ENCODE results near the gene FCER2. TPM values are rescaled to one million over a fixed set of nuclear protein-coding genes. Genes with fewer than 3 reads are reported as not detected.

FCER2 gene
- total and polyA plus RNA-seq, 2 donors from 2014 or later: 1.0 TPM; not detected in 1

DNA sequence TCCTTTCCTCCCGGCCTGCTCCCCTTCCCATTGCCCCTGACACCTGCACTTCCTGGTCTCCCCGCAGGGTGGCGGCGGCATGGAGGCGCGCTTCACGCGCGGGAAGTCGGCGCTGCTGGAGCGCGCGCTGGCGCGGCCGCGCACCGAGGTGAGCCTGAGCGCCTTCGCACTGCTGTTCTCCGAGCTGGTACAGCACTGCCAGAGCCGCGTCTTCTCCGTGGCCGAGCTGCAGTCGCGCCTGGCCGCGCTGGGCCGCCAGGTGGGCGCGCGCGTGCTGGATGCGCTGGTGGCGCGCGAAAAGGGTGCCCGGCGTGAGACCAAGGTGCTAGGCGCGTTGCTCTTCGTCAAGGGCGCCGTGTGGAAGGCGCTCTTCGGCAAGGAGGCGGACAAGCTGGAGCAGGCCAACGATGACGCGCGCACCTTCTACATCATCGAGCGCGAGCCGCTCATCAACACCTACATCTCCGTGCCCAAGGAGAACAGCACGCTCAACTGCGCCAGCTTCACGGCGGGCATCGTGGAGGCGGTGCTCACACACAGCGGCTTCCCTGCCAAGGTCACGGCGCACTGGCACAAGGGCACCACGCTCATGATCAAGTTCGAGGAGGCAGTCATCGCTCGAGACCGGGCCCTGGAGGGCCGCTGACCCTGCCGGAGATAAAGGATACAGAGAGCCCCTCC lies 19.6 kb downstream of the FCER2 start:
- no peak for FAIRE-seq

DNA sequence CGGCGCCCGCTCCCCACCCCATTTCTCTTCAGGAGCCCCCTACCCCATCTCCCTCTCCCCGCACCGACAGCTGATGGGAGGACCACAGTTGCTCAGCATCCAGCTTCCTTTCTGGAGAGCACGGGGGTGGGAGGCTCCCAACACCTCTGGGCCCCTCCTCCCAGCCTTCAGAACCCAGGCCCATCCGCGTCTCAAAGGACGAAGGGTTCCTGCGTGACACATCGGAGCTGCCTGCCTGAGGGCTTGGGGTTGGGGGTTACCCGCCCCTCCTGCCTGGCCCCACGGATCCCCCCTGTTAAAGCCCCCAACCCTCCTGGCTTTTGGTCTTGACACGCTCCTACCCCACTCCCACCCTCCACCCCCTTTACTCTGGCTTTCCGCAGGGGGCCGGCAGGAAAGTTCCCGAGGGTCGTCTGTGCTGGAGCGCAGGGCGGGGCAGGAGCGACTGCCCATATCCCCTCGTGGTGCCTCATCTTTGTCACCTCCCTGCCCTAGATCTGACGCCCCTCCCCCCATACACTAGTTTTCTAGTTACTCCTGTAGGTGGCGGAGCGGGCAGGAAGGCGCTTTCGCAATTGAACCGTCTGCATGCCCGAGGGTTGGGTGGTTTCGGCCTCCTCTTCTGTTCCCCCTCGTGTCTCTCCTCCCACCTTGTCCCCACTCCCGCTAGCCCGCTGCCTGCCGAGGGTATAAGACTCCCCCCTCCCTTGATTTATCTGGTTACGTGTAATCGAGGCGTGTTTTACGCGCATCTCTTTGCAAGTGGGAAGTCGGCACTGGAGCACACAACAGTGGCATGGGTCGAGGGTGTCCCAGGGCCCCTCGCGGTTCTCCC lies 20.4 kb downstream of the FCER2 start:
- Histone ChIP-seq H3K4me3 (ENCODE audit: low read length in 3 of 3) (peak overlapping the region; percentile 62 to 87 (median 78)), H3K36me3 (ENCODE audit: control insufficient read depth in 2 of 3, insufficient read depth in 3 of 3, low read length in 3 of 3) (no peaks in the 10 kb centered on the region), H3K9me3 (ENCODE audit: control insufficient read depth in 2 of 3, insufficient read depth in 1 of 3, low read length in 3 of 3) (no peaks in the 10 kb centered on the region), H3K9ac (ENCODE audit: low read length in 3 of 3) (peak overlapping the region; percentile 36 to 92 (median 92)), H3K4me1 (ENCODE audit: control insufficient read depth in 2 of 3, insufficient read depth in 2 of 3, low read depth in 1 of 3, low read length in 3 of 3) (peaks cover 0 to 8% (median 0%) of the 10 kb centered on the region in 3 donors), H3K27me3 (ENCODE audit: control insufficient read depth, insufficient read depth, low read length) (no peaks in the 10 kb centered on the region), H3K27ac (ENCODE audit: low read depth in 2 of 2, low read length in 2 of 2) (no peak overlapping the region)
- TF ChIP-seq, protein P1, sequence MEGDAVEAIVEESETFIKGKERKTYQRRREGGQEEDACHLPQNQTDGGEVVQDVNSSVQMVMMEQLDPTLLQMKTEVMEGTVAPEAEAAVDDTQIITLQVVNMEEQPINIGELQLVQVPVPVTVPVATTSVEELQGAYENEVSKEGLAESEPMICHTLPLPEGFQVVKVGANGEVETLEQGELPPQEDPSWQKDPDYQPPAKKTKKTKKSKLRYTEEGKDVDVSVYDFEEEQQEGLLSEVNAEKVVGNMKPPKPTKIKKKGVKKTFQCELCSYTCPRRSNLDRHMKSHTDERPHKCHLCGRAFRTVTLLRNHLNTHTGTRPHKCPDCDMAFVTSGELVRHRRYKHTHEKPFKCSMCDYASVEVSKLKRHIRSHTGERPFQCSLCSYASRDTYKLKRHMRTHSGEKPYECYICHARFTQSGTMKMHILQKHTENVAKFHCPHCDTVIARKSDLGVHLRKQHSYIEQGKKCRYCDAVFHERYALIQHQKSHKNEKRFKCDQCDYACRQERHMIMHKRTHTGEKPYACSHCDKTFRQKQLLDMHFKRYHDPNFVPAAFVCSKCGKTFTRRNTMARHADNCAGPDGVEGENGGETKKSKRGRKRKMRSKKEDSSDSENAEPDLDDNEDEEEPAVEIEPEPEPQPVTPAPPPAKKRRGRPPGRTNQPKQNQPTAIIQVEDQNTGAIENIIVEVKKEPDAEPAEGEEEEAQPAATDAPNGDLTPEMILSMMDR (IDR thresholded peaks at IDR 0.05; ENCODE audit: borderline replicate concordance, extremely low read depth, insufficient read depth): peak; percentile 52
- FAIRE-seq (no peak), DNase-seq (peak; percentile 85 to 93 (median 91))
- intact Hi-C loops (cut with DNase I): no loop called here

More for the DNA sequence above, 19.6 kb downstream of the FCER2 start:
- DNase-seq: peak in 4 of 5 donors; percentile 64 to 81 (median 74)
- Histone ChIP-seq H3K27ac (ENCODE audit: low read depth in 2 of 2, low read length in 2 of 2) (no peak overlapping the region), H3K27me3 (ENCODE audit: control insufficient read depth, insufficient read depth, low read length) (no peaks in the 10 kb centered on the region), H3K9me3 (ENCODE audit: control insufficient read depth in 2 of 3, insufficient read depth in 1 of 3, low read length in 3 of 3) (no peaks in the 10 kb centered on the region), H3K9ac (ENCODE audit: low read length in 3 of 3) (no peak overlapping the region), H3K4me3 (ENCODE audit: low read length in 3 of 3) (peak overlapping the region in 2 of 3 donors; percentile 55 to 87), H3K36me3 (ENCODE audit: control insufficient read depth in 2 of 3, insufficient read depth in 3 of 3, low read length in 3 of 3) (no peaks in the 10 kb centered on the region), H3K4me1 (ENCODE audit: control insufficient read depth in 2 of 3, insufficient read depth in 2 of 3, low read depth in 1 of 3, low read length in 3 of 3) (peaks cover 0 to 8% (median 0%) of the 10 kb centered on the region in 3 donors)
- intact Hi-C loops (cut with DNase I): no loop called here
- TF ChIP-seq, protein P1 (IDR thresholded peaks at IDR 0.05; ENCODE audit: borderline replicate concordance, extremely low read depth, insufficient read depth): no peak

DNA sequence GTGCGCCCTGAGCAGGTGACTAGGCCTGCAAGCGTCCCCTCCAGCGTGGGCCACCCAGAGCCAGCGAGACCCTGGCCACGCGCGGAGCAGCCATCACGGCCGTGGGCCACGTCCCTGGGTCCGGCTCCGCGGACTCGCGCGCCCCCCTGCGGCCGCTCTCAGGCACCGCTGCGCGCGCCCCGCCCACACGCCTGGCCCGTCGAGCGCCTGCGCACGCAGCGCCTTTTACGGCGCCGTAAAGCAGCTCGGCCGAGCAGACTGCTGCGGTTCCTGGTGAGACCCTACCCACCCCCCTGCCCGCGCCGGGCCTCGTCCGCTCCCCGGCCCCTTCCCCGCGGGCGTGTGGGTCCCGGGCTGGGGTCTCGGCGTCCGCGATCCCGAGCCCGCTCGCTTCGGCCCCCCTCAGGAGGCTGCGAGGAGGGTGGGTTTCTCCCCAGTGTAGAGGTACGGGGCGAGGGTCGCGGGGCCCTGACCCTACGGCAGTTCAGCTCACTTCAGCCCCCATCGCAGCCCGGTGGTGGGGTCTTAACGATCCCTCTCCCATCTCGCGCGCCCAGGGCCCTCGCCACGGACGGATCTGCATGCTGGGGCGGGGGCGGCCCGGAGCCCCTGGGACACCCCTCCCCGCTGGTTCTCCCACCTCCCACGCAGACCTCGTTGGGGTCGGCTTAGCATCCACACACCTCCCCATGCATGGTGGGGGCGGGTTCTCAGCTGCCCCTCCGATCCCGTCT lies 21.2 kb downstream of the FCER2 start, which contains the start of gene TRAPPC5:
TRAPPC5 (plus strand) TSS at position 228 of the 734 bp plus-strand sequence. CDS start 1,421 bp downstream, outside the sequence.
- intact Hi-C loops (cut with DNase I): no loop called here
- no peaks in the 10 kb centered on the region for H3K9me3 ChIP-seq (ENCODE audit: control insufficient read depth in 2 of 3, insufficient read depth in 1 of 3, low read length in 3 of 3)
- DNase-seq: peak; percentile 92 to 95 (median 93)
- H3K4me1 ChIP-seq (ENCODE audit: control insufficient read depth in 2 of 3, insufficient read depth in 2 of 3, low read depth in 1 of 3, low read length in 3 of 3): peaks cover 0 to 8% (median 0%) of the 10 kb centered on the region in 3 donors
- peak within 1 kb of the TSS; percentile 62 to 87 (median 78) for H3K4me3 ChIP-seq (ENCODE audit: low read length in 3 of 3)
- peak within 1 kb of the TSS; percentile 71 to 76 for H3K27ac ChIP-seq (ENCODE audit: low read depth in 2 of 2, low read length in 2 of 2)
- TF ChIP-seq, protein P1 (IDR thresholded peaks at IDR 0.05; ENCODE audit: borderline replicate concordance, extremely low read depth, insufficient read depth): peak; percentile 99
- FAIRE-seq: no peak
- H3K27me3 ChIP-seq (ENCODE audit: control insufficient read depth, insufficient read depth, low read length): no peaks in the 10 kb centered on the region
- peak within 1 kb of the TSS; percentile 36 to 92 (median 92) for H3K9ac ChIP-seq (ENCODE audit: low read length in 3 of 3)
- no peaks in the 10 kb centered on the region for H3K36me3 ChIP-seq (ENCODE audit: control insufficient read depth in 2 of 3, insufficient read depth in 3 of 3, low read length in 3 of 3)
